Measurements from ENCODE around the gene PFKFB1. TPM values are rescaled to one million over a fixed set of nuclear protein-coding genes. Genes with fewer than 3 reads are reported as not detected.

Gene PFKFB1
- total and polyA plus RNA-seq, 3 donors from 2014 or later = 1.0 to 1.5 (median 1.4) TPM

- Histone ChIP-seq H3K27me3 (no peaks in the 10 kb centered on the region), H3K4me1 (no peaks in the 10 kb centered on the region), H3K9me3 (no peaks in the 10 kb centered on the region), H3K36me3 (ENCODE audit: low read depth, missing control alignments) (no peaks in the 10 kb centered on the region), H3K27ac (no peak overlapping the region), H3K4me3 (no peak overlapping the region)
- 73 to 82% methylated on average over 6 of the region's 6 CpGs for WGBS, 2 donors
- TF ChIP-seq CTCF (IDR thresholded peaks at IDR 0.05) = no peak
- no peak for TF ChIP-seq POLR2A (IDR thresholded peaks at IDR 0.05)
- no peak for DNase-seq
- intact Hi-C loops (cut with DNase I; ENCODE audit: low total_unique reads) = no loop called here
Observed at GRCh38 chrX:54980334-54980733, 13.7 kb downstream of the PFKFB1 start.

- H3K9me3 ChIP-seq = no peaks in the 10 kb centered on the region
- H3K27me3 ChIP-seq = no peaks in the 10 kb centered on the region
- TF ChIP-seq CTCF (IDR thresholded peaks at IDR 0.05) (no peak), POLR2A (IDR thresholded peaks at IDR 0.05) (no peak)
- DNase-seq = no peak
- H3K4me1 ChIP-seq = no peaks in the 10 kb centered on the region
- no peak overlapping the region for H3K27ac ChIP-seq
- intact Hi-C loops (cut with DNase I; ENCODE audit: low total_unique reads) = no loop called here
- no peak overlapping the region for H3K4me3 ChIP-seq
- no peaks in the 10 kb centered on the region for H3K36me3 ChIP-seq (ENCODE audit: low read depth, missing control alignments)
Observed at GRCh38 chrX:54979432-54979831, 14.6 kb downstream of the PFKFB1 start.

GRCh38 chrX:54978448-54978847, 15.5 kb downstream of the PFKFB1 start:
- Histone ChIP-seq H3K4me3 (no peak overlapping the region), H3K4me1 (no peaks in the 10 kb centered on the region), H3K9me3 (no peaks in the 10 kb centered on the region), H3K36me3 (ENCODE audit: low read depth, missing control alignments) (no peaks in the 10 kb centered on the region), H3K27me3 (no peaks in the 10 kb centered on the region), H3K27ac (no peak overlapping the region)
- no peak for DNase-seq
- TF ChIP-seq POLR2A (IDR thresholded peaks at IDR 0.05) = no peak
- TF ChIP-seq CTCF (IDR thresholded peaks at IDR 0.05) = no peak
- intact Hi-C loops (cut with DNase I; ENCODE audit: low total_unique reads) = no loop called here

GRCh38 chrX:54977387-54977786, 16.6 kb downstream of the PFKFB1 start:
- no peaks in the 10 kb centered on the region for H3K4me1 ChIP-seq
- no peak for DNase-seq
- H3K9me3 ChIP-seq = no peaks in the 10 kb centered on the region
- no peaks in the 10 kb centered on the region for H3K36me3 ChIP-seq (ENCODE audit: low read depth, missing control alignments)
- H3K27me3 ChIP-seq = no peaks in the 10 kb centered on the region
- intact Hi-C loops (cut with DNase I; ENCODE audit: low total_unique reads) = no loop called here
- no peak overlapping the region for H3K4me3 ChIP-seq
- H3K27ac ChIP-seq = no peak overlapping the region
- TF ChIP-seq POLR2A (IDR thresholded peaks at IDR 0.05) (no peak), CTCF (IDR thresholded peaks at IDR 0.05) (no peak)
- 74 to 86% methylated on average over 4 of the region's 4 CpGs for WGBS, 2 donors

- intact Hi-C loops (cut with DNase I; ENCODE audit: low total_unique reads) = no loop called here
- Histone ChIP-seq H3K4me1 (no peaks in the 10 kb centered on the region), H3K4me3 (no peak overlapping the region), H3K9me3 (no peaks in the 10 kb centered on the region), H3K36me3 (ENCODE audit: low read depth, missing control alignments) (no peaks in the 10 kb centered on the region), H3K27ac (no peak overlapping the region), H3K27me3 (no peaks in the 10 kb centered on the region)
- DNase-seq = no peak
- WGBS, 2 donors = 78 to 90% methylated on average over 4 of the region's 4 CpGs
- TF ChIP-seq CTCF (IDR thresholded peaks at IDR 0.05) = no peak
- no peak for TF ChIP-seq POLR2A (IDR thresholded peaks at IDR 0.05)
Observed at GRCh38 chrX:54964766-54965497, 29.1 kb downstream of the PFKFB1 start.

Measured in testis (tissue), 3 donors.